ENCODE results near the gene MOB1B.
"Not testable (repeated sequence)": the region's sequence is repeated elsewhere in the genome, so short reads cannot be mapped to it uniquely, and the experiment has no call there.

Gene MOB1B

DNA sequence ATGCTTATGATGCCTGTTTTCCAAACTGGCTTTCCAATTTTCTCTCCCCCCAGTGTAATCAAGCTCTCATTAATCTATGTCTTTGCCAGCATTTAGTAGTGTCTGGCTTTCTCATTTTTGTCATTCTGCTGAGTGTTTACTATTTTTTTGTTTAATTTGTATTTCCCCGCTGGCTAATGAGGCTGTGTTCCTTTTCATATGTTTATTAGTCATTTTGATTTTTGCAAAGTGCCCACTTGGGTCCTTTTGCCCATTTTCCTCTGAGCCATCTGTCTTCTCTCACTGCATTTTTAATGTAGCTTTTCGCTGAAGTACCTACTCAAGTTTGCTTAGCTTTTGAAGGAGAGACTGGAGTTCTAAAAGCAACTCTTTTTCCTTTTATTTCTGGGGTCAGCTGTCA, 106.0 kb downstream of the MOB1B start:
- no peak for DNase-seq (ENCODE audit: low read depth in 2 of 2)

DNA sequence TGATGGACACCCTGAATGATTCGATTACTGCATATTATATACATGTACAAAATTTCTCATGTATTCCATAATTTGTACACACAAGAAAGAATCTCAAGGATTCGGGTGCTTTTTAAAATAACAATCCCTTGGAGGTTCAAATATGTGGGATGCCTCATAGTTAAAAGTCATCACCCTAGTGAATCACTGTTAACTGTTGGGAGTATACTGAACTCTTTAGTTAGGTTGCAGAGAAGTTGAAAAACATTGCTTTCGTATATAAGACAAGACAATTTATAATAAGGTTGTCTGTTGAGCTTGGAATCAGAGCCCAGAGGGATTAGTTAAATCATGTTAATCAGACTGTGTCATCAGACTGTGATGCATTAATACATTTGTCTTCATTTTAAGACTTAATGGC, 106.9 kb downstream of the MOB1B start:
- DNase-seq (ENCODE audit: low read depth in 2 of 2): no peak

DNA sequence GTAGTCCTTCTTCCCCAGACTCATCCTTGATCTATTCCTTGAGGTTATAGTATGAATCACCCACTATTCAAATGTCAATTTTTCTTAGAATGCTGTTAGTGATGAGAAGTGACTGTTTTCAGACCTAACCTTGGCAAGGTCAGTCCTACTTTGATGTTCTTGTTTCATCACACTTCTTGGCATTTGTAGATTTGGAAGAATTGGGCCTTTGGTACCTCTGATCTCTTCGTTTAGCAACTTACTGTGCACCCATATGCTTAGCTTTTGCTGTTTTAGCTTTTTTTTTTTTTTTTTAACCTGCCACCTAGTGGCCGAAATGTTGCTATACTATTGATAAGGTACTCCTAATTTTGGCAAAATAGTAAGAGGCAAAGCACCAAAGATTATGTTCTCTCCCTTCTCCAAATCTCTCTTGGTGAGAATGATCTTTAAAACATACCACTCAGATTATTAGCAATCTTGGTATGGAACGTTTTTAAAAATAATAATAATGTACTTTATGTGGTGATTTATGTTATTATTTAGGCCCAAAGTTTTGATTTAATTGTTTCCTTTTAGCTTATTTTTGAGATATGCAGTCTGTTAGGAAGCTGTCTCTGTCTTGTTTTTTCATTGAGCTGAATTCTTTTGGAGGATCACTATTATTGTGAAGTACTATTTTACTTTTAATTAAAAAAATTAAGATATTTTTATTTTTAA, 107.9 kb downstream of the MOB1B start:
- DNase-seq (ENCODE audit: low read depth in 2 of 2): no peak

DNA sequence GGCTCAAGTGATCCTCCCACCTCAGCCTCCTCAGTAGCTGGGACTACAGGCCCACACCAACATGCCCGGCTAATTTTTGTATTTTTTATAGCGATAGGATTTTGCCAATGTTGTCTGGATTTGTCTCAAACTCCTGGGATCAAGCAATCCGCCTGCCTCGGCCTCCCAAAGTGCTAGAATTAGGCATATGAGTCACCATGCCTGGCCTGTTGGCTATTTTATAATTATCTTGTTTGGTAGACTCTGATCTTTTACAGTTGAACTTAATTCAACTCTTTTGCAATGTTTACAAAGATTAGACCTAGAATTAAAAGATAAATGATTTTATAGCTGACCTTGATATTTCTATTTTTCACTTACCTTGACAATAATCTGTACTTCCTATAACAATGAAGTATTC, 109.3 kb downstream of the MOB1B start:
- DNase-seq (ENCODE audit: low read depth in 2 of 2): no peak

DNA sequence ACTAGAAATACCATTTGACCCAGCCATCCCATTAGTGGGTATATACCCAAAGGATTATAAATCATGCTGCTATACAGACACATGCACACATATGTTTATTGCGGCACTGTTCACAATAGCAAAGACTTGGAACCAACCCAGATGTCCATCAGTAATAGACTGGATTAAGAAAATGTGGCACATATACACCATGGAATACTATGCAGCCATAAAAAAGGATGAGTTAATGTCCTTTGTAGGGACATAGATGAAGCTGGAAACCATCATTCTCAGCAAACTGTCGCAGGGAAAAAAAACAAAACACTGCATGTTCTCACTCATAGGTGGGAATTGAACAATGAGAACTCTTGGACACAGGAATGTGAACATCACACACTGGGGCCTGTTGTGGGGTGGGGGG, 115.2 kb downstream of the MOB1B start:
- DNase-seq (ENCODE audit: low read depth in 2 of 2): not testable (repeated sequence)

DNA sequence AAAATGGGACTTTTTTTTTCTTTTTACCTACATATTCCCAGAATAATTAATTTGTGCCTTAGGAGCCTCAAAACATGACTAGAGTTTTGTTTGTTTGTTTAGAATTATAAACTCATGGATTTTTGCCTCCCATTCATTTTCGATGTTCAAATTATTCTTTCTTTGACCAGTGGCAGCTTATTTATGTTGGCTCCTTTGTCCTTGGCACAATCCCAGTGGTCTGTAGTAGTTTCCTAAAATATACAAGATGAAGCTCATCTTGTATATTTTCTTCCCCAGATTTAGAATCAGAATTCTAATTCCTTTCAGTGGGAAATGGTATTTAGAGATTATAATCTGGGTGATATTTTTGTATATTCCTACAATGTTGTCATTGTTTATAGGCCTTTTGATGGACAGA, 118.4 kb downstream of the MOB1B start:
- DNase-seq (ENCODE audit: low read depth in 2 of 2): no peak

DNA sequence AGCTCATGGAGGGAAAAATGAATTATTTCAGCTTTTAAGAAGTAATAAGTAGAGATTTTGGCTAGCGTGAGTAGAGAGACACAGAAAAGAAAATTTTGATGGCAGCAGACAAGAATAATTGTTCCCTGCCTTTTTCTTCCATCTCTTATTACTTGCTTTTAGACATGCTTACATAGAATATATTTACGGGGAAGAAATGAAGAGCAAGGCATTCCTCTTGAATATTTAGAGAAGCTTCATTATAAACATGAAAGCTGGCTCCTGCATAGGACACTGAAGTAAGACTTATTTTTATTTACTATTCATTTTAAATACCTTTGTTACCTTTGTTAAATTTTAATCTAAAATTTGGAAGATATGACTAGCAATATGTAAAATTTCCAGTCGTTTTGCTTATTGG, 123.5 kb downstream of the MOB1B start:
- DNase-seq (ENCODE audit: low read depth in 2 of 2): no peak

DNA sequence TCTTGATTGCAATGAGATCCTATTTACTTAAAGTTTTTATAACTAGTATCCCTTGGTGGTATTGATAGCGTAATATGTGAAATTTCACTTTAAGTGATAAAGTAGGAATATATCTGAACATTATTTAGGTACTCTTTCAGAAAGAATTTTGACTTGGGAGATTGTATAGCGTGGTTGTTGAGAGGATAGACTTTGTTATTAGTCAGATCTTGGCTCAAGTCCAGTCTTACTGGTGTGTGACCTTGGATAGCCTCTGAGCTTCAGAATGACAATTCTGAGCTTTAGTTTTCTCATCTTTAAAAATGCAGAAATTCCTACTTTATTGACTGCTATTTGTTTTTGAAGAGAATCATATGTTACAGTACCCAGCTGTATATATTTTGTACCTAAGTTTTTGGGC, 123.9 kb downstream of the MOB1B start:
- no peak for DNase-seq (ENCODE audit: low read depth in 2 of 2)

DNA sequence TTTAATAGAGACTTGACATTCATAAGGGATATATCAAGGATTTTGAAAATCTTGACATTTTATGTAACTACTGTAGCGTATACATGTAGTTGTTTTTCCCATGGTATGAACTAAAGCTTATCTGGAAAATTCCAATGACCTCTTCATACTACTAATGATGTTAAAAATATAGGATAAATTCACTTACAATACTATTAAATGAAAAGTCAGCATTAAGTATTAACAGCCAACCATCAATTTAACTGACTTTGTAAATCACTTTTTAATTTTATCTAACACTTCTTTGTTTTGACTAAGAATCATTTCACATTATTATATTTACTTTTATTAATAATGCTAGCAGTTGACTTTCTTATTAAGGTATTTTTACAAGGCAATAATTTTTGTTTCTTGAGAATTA, 125.4 kb downstream of the MOB1B start:
- DNase-seq (ENCODE audit: low read depth in 2 of 2): no peak

DNA sequence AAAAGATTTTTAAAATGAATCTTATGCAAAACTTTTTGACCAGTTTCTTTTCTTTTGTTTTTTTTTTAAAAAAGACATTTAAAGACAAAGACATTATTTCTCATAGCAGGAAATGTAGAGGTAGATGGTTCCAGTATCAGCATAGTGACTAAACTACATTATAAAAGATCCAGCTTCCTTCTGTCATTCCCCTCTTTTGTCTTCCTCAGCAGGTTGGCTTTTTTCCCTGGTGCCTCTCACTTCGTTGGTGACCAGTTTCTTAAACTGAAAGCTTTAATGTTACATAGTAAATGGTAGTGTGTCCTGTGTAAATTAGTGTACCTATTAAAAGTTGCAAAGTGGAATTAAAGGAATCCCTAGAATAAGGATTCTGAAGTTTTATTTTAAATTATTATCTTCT, 127.3 kb downstream of the MOB1B start:
- DNase-seq (ENCODE audit: low read depth in 2 of 2): no peak

DNA sequence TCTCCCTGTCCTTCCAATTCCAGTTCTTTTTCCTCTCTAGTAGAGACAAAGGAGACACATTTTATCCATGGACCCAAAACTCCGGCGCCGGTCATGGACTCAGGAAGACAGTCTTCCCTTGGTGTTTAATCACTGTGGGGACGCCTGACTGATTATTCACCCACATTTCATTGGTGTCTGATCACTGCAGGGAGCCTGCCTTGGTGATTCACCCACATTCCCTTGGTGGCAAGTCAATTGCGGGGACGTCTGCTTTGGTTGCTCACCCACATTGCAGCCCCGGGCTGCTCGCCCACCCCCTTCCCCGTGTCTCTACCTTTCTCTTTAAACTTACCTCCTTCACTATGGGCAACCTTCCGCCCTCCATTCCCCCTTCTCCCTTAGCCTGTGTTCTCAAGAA, 129.9 kb downstream of the MOB1B start:
- not testable (repeated sequence) for DNase-seq (ENCODE audit: low read depth in 2 of 2)
